Glutamatergic neuron (in vitro differentiated cells): ENCODE data around the gene SPTBN2. TPM values are rescaled to one million over a fixed set of nuclear protein-coding genes. Genes with fewer than 3 reads are reported as not detected.
"Not testable (repeated sequence)": the region's sequence is repeated elsewhere in the genome, so short reads cannot be mapped to it uniquely, and the experiment has no call there.

Experiments used
- DNase-seq: peaks from one replicate; pipeline ENCODE4 v3.0.0; 2022
- H3K27ac Mint-ChIP-seq: one replicate; pipeline ENCODE4 v1.8.0; 2020; ENCODE audit warnings: mild to moderate bottlenecking, mixed read lengths, inconsistent platforms; ENCODE audit not compliant: unreplicated experiment
- H3K27me3 Mint-ChIP-seq: one replicate; pipeline ENCODE4 v1.8.0; 2020; ENCODE audit warnings: mild to moderate bottlenecking, moderate library complexity, mixed read lengths, inconsistent platforms; ENCODE audit not compliant: unreplicated experiment
- H3K36me3 Mint-ChIP-seq: one replicate; pipeline ENCODE4 v1.8.0; 2020; ENCODE audit warnings: mild to moderate bottlenecking, mixed read lengths, inconsistent platforms; ENCODE audit not compliant: unreplicated experiment
- H3K4me1 Mint-ChIP-seq: one replicate; pipeline ENCODE4 v1.8.0; 2020; ENCODE audit warnings: mild to moderate bottlenecking, low read depth, mixed read lengths, inconsistent platforms; ENCODE audit not compliant: unreplicated experiment
- H3K4me3 Mint-ChIP-seq: one replicate; pipeline ENCODE4 v1.8.0; 2020; ENCODE audit warnings: mild to moderate bottlenecking, mixed read lengths, inconsistent platforms; ENCODE audit not compliant: unreplicated experiment
- H3K9me3 Mint-ChIP-seq: one replicate; pipeline ENCODE4 v1.8.0; 2020; ENCODE audit warnings: mild to moderate bottlenecking, moderate library complexity, mixed read lengths, inconsistent platforms; ENCODE audit not compliant: unreplicated experiment
- CTCF ChIP-seq: fragments of 200-600 bp; sonication (generic); IDR thresholded peaks from one replicate; pipeline ENCODE4 v1.5.0; 2021; ENCODE audit not compliant: partially characterized antibody, unreplicated experiment
- total RNA-seq: library from RNA; stranded (reverse); fragmentation: NEBNext Ultra II Directional; extraction: Animal tissue kit (Norgen Biotek cat#: 25700); gene quantifications from one replicate; pipeline ENCODE4 v1.2.1, GENCODE V29; 2021; ENCODE audit not compliant: unreplicated experiment

Gene SPTBN2
- total RNA-seq, 1 donor from 2014 or later = 371 TPM

GRCh38 chr11:66729447-66729846, 431 bp upstream of the SPTBN2 start:
- Mint-ChIP-seq H3K36me3 (peaks cover 19% of the 10 kb centered on the region), H3K27me3 (peaks cover 18% of the 10 kb centered on the region), H3K4me1 (peaks cover 32% of the 10 kb centered on the region), H3K27ac (peak overlapping the region; percentile 99), H3K4me3 (peak overlapping the region; percentile 95), H3K9me3 (peaks cover 14% of the 10 kb centered on the region)
- TF ChIP-seq CTCF = no peak
- DNase-seq = no peak

GRCh38 chr11:66728038-66728692, 851 bp downstream of the SPTBN2 start:
- H3K27ac Mint-ChIP-seq = peak overlapping the region; percentile 99
- peak overlapping the region; percentile 95 for H3K4me3 Mint-ChIP-seq
- TF ChIP-seq CTCF = no peak
- peak; percentile 87 for DNase-seq
- peaks cover 11% of the 10 kb centered on the region for H3K36me3 Mint-ChIP-seq
- peaks cover 17% of the 10 kb centered on the region for H3K27me3 Mint-ChIP-seq
- peaks cover 15% of the 10 kb centered on the region for H3K9me3 Mint-ChIP-seq
- H3K4me1 Mint-ChIP-seq = peaks cover 37% of the 10 kb centered on the region

GRCh38 chr11:66727282-66728037, 1.6 kb downstream of the SPTBN2 start:
- Mint-ChIP-seq H3K9me3 (peaks cover 19% of the 10 kb centered on the region), H3K36me3 (peaks cover 9% of the 10 kb centered on the region), H3K27me3 (peaks cover 14% of the 10 kb centered on the region), H3K27ac (peak overlapping the region; percentile 92), H3K4me3 (peak overlapping the region; percentile 95), H3K4me1 (peaks cover 41% of the 10 kb centered on the region)
- no peak for TF ChIP-seq CTCF
- peak; percentile 59 for DNase-seq

- peaks cover 5% of the 10 kb centered on the region for H3K36me3 Mint-ChIP-seq
- H3K9me3 Mint-ChIP-seq = peaks cover 19% of the 10 kb centered on the region
- peak overlapping the region; percentile 25 for H3K27ac Mint-ChIP-seq
- DNase-seq = no peak
- TF ChIP-seq CTCF = no peak
- H3K4me1 Mint-ChIP-seq = peaks cover 52% of the 10 kb centered on the region
- peaks cover 15% of the 10 kb centered on the region for H3K27me3 Mint-ChIP-seq
- peak overlapping the region; percentile 95 for H3K4me3 Mint-ChIP-seq
These were observed 3.4 kb downstream of the SPTBN2 start for GRCh38 chr11:66725647-66726046.

- DNase-seq = no peak
- H3K36me3 Mint-ChIP-seq = peaks cover 5% of the 10 kb centered on the region
- H3K27me3 Mint-ChIP-seq = peaks cover 18% of the 10 kb centered on the region
- peaks cover 56% of the 10 kb centered on the region for H3K4me1 Mint-ChIP-seq
- no peak overlapping the region for H3K27ac Mint-ChIP-seq
- H3K9me3 Mint-ChIP-seq = peaks cover 20% of the 10 kb centered on the region
- no peak for TF ChIP-seq CTCF
- peak overlapping the region; percentile 95 for H3K4me3 Mint-ChIP-seq
These were observed 3.9 kb downstream of the SPTBN2 start for GRCh38 chr11:66725114-66725513.

GRCh38 chr11:66724167-66724566, 4.8 kb downstream of the SPTBN2 start:
- not testable (repeated sequence) for H3K4me3 Mint-ChIP-seq, H3K27ac Mint-ChIP-seq, DNase-seq, H3K36me3 Mint-ChIP-seq
- Mint-ChIP-seq H3K9me3 (peaks cover 20% of the 10 kb centered on the region), H3K27me3 (peaks cover 18% of the 10 kb centered on the region), H3K4me1 (peaks cover 56% of the 10 kb centered on the region)
